NCI-H446 treated with DMSO at 0.1 percent for 48 hours (cell line): ENCODE data around the gene ADCY1.
A peak's percentile ranks its signal among the peaks of the same experiment; 100 is the strongest.
"Not testable (repeated sequence)": the region's sequence is repeated elsewhere in the genome, so short reads cannot be mapped to it uniquely, and the experiment has no call there.

Experiments
- DNase-seq: peaks from one replicate; lab custom pipeline; 2025; lab: John Stamatoyannopoulos, UW

Gene ADCY1

GRCh38 chr7:45748976-45749375 lies 174.8 kb downstream of the ADCY1 start:
- not testable (repeated sequence) for DNase-seq

DNA sequence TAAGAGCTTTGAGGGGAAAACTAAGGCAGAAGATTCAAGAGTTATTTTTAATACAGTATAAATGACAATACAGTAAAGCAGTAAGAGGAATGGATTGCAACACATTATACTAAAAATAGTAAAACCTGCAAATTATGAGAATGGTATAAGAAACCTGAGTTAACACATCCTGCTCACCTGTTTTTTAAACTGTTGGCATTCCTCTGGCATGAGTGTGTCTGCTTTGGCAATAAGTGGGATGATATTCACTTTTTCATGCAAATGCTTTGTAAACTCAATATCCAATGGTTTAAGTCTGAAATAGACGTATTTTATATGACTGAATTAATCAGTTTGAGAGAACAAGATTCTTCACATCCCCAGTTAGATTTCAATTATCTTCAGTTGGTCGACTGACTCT lies 177.2 kb downstream of the ADCY1 start:
- DNase-seq = not testable (repeated sequence)

GRCh38 chr7:45756333-45756732 lies 182.2 kb downstream of the ADCY1 start:
- not testable (repeated sequence) for DNase-seq

GRCh38 chr7:45756757-45757156 lies 182.6 kb downstream of the ADCY1 start:
- DNase-seq = not testable (repeated sequence)

- not testable (repeated sequence) for DNase-seq
These were observed 185.3 kb downstream of the ADCY1 start for GRCh38 chr7:45759464-45759863.

DNA sequence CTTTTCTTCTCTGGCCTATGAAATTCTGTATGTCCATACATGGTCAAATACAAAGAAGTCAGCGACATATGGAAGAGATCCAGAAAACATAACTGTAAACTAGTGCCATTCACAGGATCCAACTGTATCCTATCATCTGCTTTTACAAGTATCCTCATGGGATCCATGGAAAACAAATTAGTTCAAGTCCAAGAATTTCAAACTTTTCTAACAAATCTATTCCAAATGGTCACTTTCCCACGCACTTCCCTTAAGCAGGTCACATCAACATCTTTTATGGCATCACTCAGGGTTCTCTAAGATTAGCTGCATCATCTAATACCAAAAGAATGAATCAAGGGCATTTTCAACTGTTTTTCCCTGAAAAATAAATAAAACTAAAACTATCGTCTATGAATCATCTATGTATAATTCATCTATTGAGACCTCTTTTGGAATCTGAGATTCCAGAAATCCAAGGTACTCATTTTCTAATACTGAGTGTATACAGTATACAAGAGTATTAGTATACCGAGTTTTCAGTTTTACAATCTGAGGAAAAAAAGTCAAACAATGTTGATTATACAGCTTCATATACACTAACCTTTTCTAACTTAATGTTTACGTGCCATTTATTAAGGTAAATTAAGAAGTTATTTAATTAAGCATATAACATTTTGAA lies 187.5 kb downstream of the ADCY1 start:
- DNase-seq = not testable (repeated sequence)

DNA sequence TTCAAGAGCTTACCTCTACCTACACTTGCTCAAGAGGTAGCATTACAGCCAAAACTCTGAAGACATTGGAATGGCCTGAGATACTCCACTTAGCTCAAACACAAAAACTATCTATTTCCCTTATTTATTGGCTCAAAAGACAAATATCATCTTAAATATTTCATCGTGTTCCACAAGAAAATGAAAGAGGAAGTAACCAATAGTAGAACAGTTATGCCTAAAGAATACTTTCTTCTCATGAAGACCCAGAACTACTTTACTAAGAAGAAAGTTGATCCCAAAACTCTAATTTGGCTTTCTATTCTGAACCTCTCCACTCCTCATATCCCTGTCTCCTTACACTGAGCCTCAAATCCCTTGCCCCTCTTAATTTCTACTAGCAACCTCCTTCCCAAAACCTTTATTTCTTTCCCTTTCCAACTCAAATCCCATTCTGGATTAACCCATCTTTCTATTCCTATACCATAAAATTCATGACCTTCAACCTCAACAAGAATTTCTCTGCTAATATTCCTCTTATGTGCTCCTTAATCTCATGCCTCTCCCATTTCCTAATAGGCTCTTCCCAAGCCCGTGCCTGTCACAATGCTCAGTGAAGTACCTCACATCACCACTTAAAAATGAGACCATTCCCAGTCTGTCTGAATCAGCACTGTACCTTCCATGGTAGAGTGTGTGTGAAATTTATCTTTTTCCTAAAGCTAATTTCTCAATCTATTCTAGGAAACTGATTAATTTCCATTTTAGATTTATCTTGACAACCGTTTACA lies 188.2 kb downstream of the ADCY1 start:
- not testable (repeated sequence) for DNase-seq

DNA sequence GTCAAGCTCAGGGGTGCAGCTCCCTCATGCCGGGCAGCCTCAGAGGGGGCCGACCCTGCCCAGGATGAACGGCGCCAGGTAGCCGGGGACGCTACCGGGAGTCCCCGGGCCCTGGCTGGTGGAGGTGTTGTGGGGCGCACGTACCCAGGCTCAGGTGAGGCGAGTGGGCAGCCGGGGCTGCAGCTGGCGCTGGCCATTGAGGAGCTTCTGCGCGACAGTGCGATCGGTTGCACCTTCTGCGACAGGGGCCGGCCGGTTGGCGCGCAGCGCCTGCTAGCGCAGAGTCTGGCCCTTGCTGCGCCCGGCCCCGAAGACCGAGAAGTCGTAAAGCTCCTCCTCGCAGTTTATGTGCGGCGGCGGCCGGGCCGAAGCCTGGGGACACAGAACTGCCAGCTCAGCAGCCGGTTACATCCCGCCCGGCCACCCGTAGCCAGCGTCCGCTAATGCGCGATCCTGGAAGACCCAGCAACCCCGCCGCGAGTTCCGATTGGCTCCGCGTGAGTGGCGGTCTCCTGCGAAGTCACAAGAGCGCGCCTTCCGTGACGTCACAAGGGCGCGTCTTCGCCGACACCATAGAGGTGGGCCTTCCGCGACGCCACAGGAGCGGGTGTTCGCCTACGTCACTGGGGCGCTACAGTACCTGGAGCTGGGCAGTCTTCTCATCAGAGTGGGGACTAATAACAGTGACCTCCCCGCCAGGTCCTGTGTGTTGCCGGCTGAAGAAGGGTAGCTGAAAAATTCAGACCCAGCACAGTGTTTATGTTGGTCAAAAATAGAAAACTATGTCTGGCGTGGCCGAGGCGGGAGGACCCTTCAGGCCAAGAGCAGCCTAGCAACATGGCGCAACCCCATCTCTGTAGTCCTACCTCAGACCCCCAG lies 194.6 kb downstream of the ADCY1 start:
- peak; percentile 92 for DNase-seq

DNA sequence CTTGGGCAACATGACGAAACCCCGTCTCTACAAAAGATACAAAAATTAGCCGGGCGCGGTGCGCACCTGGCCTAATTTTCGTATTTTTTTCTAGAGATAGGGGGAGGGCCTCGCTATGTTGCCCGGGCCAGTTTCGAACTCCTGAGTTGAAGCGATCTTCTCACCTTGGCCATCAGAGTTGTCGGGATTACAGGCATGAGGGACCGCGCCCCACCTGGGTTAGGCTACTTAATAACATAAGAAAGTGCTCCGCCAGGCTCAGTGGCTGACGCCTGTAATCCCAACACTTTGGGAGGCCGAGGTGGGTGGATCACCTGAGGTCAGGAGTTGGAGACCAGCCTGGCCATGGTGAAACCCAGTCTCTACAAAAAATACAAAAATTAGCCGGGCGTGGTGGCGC lies 195.5 kb downstream of the ADCY1 start:
- DNase-seq = not testable (repeated sequence)
